NT2/D1 (cell line): ENCODE results near the gene FGD4.

Experiments used
- YY1 ChIP-seq: IDR thresholded peaks from 2 replicates; pipeline ENCODE4 v1.6.1; 2011; ENCODE audit not compliant: insufficient read length, insufficient read depth
- ZNF274 ChIP-seq: IDR thresholded peaks from 2 replicates; pipeline ENCODE4 v1.6.1; 2011; ENCODE audit warnings: mild to moderate bottlenecking, low read depth, low read length

DNA sequence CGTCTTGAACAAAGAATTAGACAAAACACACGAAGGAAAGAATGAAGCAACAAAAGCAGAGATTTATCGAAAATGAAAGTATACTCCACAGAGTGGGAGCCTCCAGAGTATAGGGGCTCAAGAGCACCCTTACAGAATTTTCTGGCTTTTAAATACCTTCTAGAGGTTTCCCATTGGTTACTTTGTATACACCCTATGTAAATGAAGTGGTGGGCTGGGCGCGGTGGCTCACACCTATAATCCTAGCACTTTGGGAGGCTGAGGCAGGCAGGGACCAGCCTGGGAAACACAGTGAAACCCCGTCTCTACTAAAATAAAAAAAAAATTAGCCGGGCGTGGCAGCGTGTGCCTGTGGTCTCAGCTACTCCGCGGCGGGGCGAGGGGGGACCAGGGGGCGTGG, 266.7 kb downstream of the FGD4 start:
- TF ChIP-seq YY1 (no peak), ZNF274 (no peak)
